Fibroblast of skin of left quadriceps (primary cell): ENCODE results near the gene NPFFR2.
A peak's percentile ranks its signal among the peaks of the same experiment; 100 is the strongest.
"Not testable (repeated sequence)": the region's sequence is repeated elsewhere in the genome, so short reads cannot be mapped to it uniquely, and the experiment has no call there.

Source experiments
- DNase-seq, 2 experiments: peaks; one replicate each; pipeline ENCODE4 v3.0.0-alpha.2; 2013; ENCODE audit warnings: low read depth in 2 of 2

The NPFFR2 gene

GRCh38 chr4:72031868-72032608 is at the start of gene NPFFR2:
Gene NPFFR2, plus strand, starts transcription at chr4:72032000. Its CDS starts 96,592 bp downstream, at chr4:72128592.
- no peak for DNase-seq

- DNase-seq = no peak
Observed at GRCh38 chr4:71992571-71993312, 39.1 kb upstream of the NPFFR2 start.

GRCh38 chr4:71994559-71994958 is 37.2 kb upstream of the NPFFR2 start:
- DNase-seq = no peak

GRCh38 chr4:71995297-71995696 is 36.5 kb upstream of the NPFFR2 start:
- DNase-seq = no peak

GRCh38 chr4:72006586-72006985 is 25.2 kb upstream of the NPFFR2 start:
- DNase-seq = peak; percentile 24 to 29

GRCh38 chr4:72011906-72012305 is 19.9 kb upstream of the NPFFR2 start:
- DNase-seq = no peak

GRCh38 chr4:72016011-72016410 is 15.8 kb upstream of the NPFFR2 start:
- DNase-seq = no peak

- DNase-seq = no peak
Observed at GRCh38 chr4:72019688-72020087, 12.1 kb upstream of the NPFFR2 start.

- DNase-seq = no peak
Observed at GRCh38 chr4:72022553-72022952, 9.2 kb upstream of the NPFFR2 start.

GRCh38 chr4:72055566-72055965 is 23.8 kb downstream of the NPFFR2 start:
- DNase-seq = no peak

- no peak for DNase-seq
Observed at GRCh38 chr4:72063726-72064125, 31.9 kb downstream of the NPFFR2 start.

GRCh38 chr4:72067051-72067450 is 35.3 kb downstream of the NPFFR2 start:
- DNase-seq = no peak

- no peak for DNase-seq
Observed at GRCh38 chr4:72073816-72074215, 42.0 kb downstream of the NPFFR2 start.

- DNase-seq = no peak
Observed at GRCh38 chr4:72076562-72076961, 44.8 kb downstream of the NPFFR2 start.

GRCh38 chr4:72077346-72077745 is 45.5 kb downstream of the NPFFR2 start:
- DNase-seq = no peak

GRCh38 chr4:72084587-72085011 is 52.8 kb downstream of the NPFFR2 start:
- DNase-seq = no peak

- not testable (repeated sequence) for DNase-seq
Observed at GRCh38 chr4:72090606-72091005, 58.8 kb downstream of the NPFFR2 start.

GRCh38 chr4:72094059-72094797 is 62.4 kb downstream of the NPFFR2 start:
- no peak for DNase-seq

- no peak for DNase-seq
Observed at GRCh38 chr4:72107456-72107855, 75.7 kb downstream of the NPFFR2 start.

- no peak for DNase-seq
Observed at GRCh38 chr4:72109364-72109763, 77.6 kb downstream of the NPFFR2 start.

- no peak for DNase-seq
Observed at GRCh38 chr4:72109959-72110497, 78.2 kb downstream of the NPFFR2 start.

GRCh38 chr4:72110886-72111285 is 79.1 kb downstream of the NPFFR2 start:
- no peak for DNase-seq
